RWPE2 (cell line): ENCODE results near the gene OR13C3.

ENCODE experiments used
- ATAC-seq: fragments of 200-7000 bp; cut with Tn5 transposase; 3 replicates; pipeline ENCODE4 v1.9.1; 2021; ENCODE audit warnings: low read depth
- DNase-seq: peaks from one replicate; pipeline ENCODE4 v3.0.0-alpha.2; 2020; ENCODE audit warnings: low spot score
- H3K27ac ChIP-seq: fragments of 450-650 bp; 2 replicates; pipeline ENCODE4 v1.5.1; 2017; ENCODE audit warnings: mild to moderate bottlenecking; ENCODE audit not compliant: poor library complexity, severe bottlenecking
- H3K27me3 ChIP-seq: fragments of 250-450 bp; sonication (Bioruptor Pico); 2 replicates; pipeline ENCODE4 v1.5.1; 2021; ENCODE audit warnings: mild to moderate bottlenecking, moderate library complexity; ENCODE audit not compliant: insufficient read depth, poor library complexity, severe bottlenecking
- H3K36me3 ChIP-seq: fragments of 250-450 bp; sonication (Bioruptor Pico); 2 replicates; pipeline ENCODE4 v1.5.1; 2020; ENCODE audit warnings: low read depth, mild to moderate bottlenecking, moderate library complexity
- H3K4me1 ChIP-seq: fragments of 250-450 bp; sonication (Bioruptor Pico); 2 replicates; pipeline ENCODE4 v1.5.1; 2021; ENCODE audit warnings: mild to moderate bottlenecking, moderate library complexity; ENCODE audit not compliant: insufficient read depth, poor library complexity, severe bottlenecking
- H3K4me3 ChIP-seq: fragments of 250-450 bp; sonication (Bioruptor Pico); 2 replicates; pipeline ENCODE4 v1.5.1; 2021; ENCODE audit warnings: mild to moderate bottlenecking, moderate library complexity; ENCODE audit not compliant: severe bottlenecking
- H3K9me3 ChIP-seq: fragments of 250-450 bp; sonication (Bioruptor Pico); 2 replicates; pipeline ENCODE4 v1.5.1; 2021; ENCODE audit warnings: mild to moderate bottlenecking, moderate library complexity; ENCODE audit not compliant: severe bottlenecking
- CTCF ChIP-seq: fragments of 450-650 bp; IDR thresholded peaks from one replicate; pipeline ENCODE4 v1.5.1; 2017; ENCODE audit warnings: mild to moderate bottlenecking, moderate library complexity; ENCODE audit not compliant: poor library complexity, severe bottlenecking

The OR13C3 gene

DNA sequence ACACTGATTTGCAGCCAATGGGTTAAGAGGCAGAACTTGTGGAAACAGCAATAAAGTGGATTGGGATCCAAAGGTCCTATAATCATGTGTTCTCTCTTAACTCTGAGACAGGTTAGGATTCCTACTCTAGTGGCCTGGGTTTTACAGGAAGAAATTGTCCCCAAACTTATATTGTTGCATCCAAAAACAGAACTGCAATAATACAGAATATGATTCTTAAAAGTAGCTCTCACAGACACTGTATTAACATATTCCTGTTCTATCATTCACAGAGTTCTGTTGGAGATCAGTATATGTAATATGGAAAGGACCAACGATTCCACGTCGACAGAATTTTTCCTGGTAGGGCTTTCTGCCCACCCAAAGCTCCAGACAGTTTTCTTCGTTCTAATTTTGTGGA is 32.2 kb upstream of the OR13C3 start, which contains the start of gene OR13C8:
Gene OR13C8, plus strand, starts transcription at position 301 of the 400 bp plus-strand sequence. Its CDS starts 0 bp downstream, at position 301.
- no peak for ATAC-seq
- H3K27me3 ChIP-seq, result no peaks in the 10 kb centered on the region

GRCh38 chr9:104564358-104564757 is 27.7 kb upstream of the OR13C3 start:
- no peak for DNase-seq
- H3K27ac ChIP-seq, result no peak overlapping the region
- no peaks in the 10 kb centered on the region for H3K4me1 ChIP-seq
- no peak for TF ChIP-seq CTCF
- peaks cover 4% of the 10 kb centered on the region for H3K27me3 ChIP-seq
- H3K4me3 ChIP-seq, result no peak overlapping the region
- H3K36me3 ChIP-seq, result no peaks in the 10 kb centered on the region
- H3K9me3 ChIP-seq, result no peaks in the 10 kb centered on the region
- no peak for ATAC-seq

More for the DNA sequence above, 32.2 kb upstream of the OR13C3 start, which contains the start of gene OR13C8:
- no peak for TF ChIP-seq CTCF
- H3K36me3 ChIP-seq, result no peaks in the 10 kb centered on the region
- H3K4me1 ChIP-seq, result no peaks in the 10 kb centered on the region
- no peak within 1 kb of the TSS for H3K27ac ChIP-seq
- no peak for DNase-seq
- H3K9me3 ChIP-seq, result no peaks in the 10 kb centered on the region
- no peak within 1 kb of the TSS for H3K4me3 ChIP-seq

- no peaks in the 10 kb centered on the region for H3K36me3 ChIP-seq
- DNase-seq (no peak), ATAC-seq (no peak)
- H3K27me3 ChIP-seq, result no peaks in the 10 kb centered on the region
- TF ChIP-seq CTCF, result no peak
- no peak overlapping the region for H3K4me3 ChIP-seq
- no peaks in the 10 kb centered on the region for H3K9me3 ChIP-seq
- H3K4me1 ChIP-seq, result no peaks in the 10 kb centered on the region
- no peak overlapping the region for H3K27ac ChIP-seq
These were observed 20.4 kb upstream of the OR13C3 start for GRCh38 chr9:104556830-104557634.

DNA sequence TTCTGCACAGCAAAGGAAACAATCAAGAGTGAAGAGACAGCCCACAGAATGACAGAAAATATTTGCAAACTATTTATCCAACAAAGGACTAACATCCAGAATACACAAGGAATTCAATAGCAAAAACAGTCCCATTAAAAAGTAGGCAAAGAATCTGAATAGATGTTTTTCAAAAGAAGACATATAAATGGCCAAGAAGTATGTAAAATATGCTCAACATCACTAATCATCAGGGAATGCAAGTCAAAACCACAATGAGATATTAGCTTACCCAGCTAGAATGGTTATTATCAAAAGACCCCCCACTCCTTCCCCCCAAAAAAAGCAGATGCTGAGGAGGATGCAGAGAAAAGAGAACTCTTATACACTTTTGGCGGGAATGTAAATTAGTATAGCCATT is 18.9 kb upstream of the OR13C3 start:
- no peaks in the 10 kb centered on the region for H3K4me1 ChIP-seq
- TF ChIP-seq CTCF, result no peak
- H3K27ac ChIP-seq, result no peak overlapping the region
- H3K4me3 ChIP-seq, result no peak overlapping the region
- ATAC-seq, result no peak
- no peaks in the 10 kb centered on the region for H3K27me3 ChIP-seq
- no peaks in the 10 kb centered on the region for H3K36me3 ChIP-seq
- DNase-seq, result no peak
- no peaks in the 10 kb centered on the region for H3K9me3 ChIP-seq

DNA sequence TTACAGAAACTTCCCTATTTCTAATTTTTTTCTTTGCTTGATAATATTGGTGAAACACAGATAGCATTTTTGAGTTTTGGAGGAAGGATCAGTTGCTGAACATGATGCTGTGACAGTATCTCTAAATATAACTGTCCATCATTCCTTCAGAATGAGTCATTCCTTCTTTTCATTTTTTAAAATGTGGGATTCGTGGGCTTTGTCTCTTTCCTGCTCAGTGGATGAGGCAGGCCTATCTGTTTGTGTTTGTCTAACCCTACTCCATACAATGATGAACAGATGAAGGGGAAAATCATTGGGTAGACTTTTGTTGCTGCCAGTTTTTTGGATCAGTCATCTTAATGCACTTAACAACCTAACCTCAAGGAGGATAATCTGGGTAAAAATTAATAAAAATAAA is 16.6 kb upstream of the OR13C3 start:
- DNase-seq (no peak), ATAC-seq (no peak)
- no peak for TF ChIP-seq CTCF
- Histone ChIP-seq H3K4me3 (no peak overlapping the region), H3K27ac (no peak overlapping the region), H3K4me1 (no peaks in the 10 kb centered on the region), H3K27me3 (no peaks in the 10 kb centered on the region), H3K36me3 (no peaks in the 10 kb centered on the region), H3K9me3 (no peaks in the 10 kb centered on the region)
